ENCODE measurements around the gene GOLGA7B. TPM values are rescaled to one million over a fixed set of nuclear protein-coding genes. Genes with fewer than 3 reads are reported as not detected.

The GOLGA7B gene
- polyA plus RNA-seq, 1 experiment: not detected

DNA sequence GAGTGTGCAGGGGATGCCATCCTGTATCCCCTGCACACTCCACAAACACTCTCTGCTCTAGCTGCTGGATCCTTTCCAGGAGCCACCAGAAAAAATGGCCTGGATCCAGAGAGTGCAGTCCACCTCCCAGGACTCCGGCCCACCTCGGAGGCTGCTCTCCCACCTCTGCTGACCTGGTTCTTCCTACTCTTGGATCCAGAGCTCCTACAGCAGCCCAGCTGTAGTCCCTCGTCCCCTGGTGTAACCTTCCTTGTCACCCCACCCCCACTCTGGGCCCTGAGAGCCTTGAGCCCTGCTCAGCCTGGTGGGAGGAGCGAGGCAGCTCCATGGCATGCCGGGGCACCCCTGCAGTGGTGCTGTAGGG lies 54.4 kb downstream of the GOLGA7B start:
- Histone ChIP-seq H3K27me3 (ENCODE audit: control insufficient read depth, insufficient read depth, low read length) (peaks cover 7% of the 10 kb centered on the region), H3K9me3 (ENCODE audit: control insufficient read depth, insufficient read depth, low read length) (no peaks in the 10 kb centered on the region), H3K4me3 (ENCODE audit: low read depth, low read length) (no peak overlapping the region), H3K27ac (ENCODE audit: low read depth, low read length) (no peak overlapping the region)
- no peak for TF ChIP-seq CTCF (IDR thresholded peaks at IDR 0.05; ENCODE audit: low read depth, low read length)
- no peak for DNase-seq (ENCODE audit: low read depth, low spot score)
- ChIA-PET CTCF (no interaction called here), POLR2A (no interaction called here)

DNA sequence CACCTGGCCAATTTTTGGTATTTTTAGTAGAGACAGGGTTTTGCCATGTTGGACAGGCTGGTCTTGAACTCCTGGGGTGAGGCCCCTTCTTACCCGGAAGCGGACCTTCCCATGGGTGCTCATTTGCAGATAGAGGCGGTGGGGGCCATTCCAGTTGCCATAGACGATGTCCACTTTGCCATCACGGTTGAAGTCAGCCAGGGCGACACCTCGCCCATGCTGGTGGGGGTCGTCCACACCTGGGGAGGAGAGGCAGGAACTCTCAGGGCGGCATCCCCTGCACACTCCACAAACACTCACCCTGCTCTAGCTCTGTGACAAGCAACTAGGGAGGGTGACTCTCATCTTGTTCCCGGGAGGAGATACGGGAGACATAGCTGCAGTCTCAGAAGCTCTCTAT lies 54.9 kb downstream of the GOLGA7B start:
- no peaks in the 10 kb centered on the region for H3K9me3 ChIP-seq (ENCODE audit: control insufficient read depth, insufficient read depth, low read length)
- H3K27me3 ChIP-seq (ENCODE audit: control insufficient read depth, insufficient read depth, low read length): peaks cover 7% of the 10 kb centered on the region
- CTCF ChIA-PET: interaction anchor here (0.7 to 0.9 kb wide), 2 partner anchors 10 to 138 kb away, joined by 3 to 4 read pairs; no protein-coding TSS in a partner anchor
- TF ChIP-seq CTCF (IDR thresholded peaks at IDR 0.05; ENCODE audit: low read depth, low read length): no peak
- H3K4me3 ChIP-seq (ENCODE audit: low read depth, low read length): no peak overlapping the region
- H3K27ac ChIP-seq (ENCODE audit: low read depth, low read length): no peak overlapping the region
- no peak for DNase-seq (ENCODE audit: low read depth, low spot score)
- POLR2A ChIA-PET: no interaction called here

GRCh38 chr10:97905276-97905675 lies 55.6 kb downstream of the GOLGA7B start:
- peaks cover 7% of the 10 kb centered on the region for H3K27me3 ChIP-seq (ENCODE audit: control insufficient read depth, insufficient read depth, low read length)

GRCh38 chr10:97907211-97907610 lies 57.6 kb downstream of the GOLGA7B start:
- ChIA-PET POLR2A (no interaction called here), CTCF (interaction anchor here (0.6 kb wide), 1 partner anchor 362 kb away, joined by 9 read pairs; no protein-coding TSS in a partner anchor)
- H3K9me3 ChIP-seq (ENCODE audit: control insufficient read depth, insufficient read depth, low read length): no peaks in the 10 kb centered on the region
- peaks cover 7% of the 10 kb centered on the region for H3K27me3 ChIP-seq (ENCODE audit: control insufficient read depth, insufficient read depth, low read length)
- no peak for TF ChIP-seq CTCF (IDR thresholded peaks at IDR 0.05; ENCODE audit: low read depth, low read length)
- H3K27ac ChIP-seq (ENCODE audit: low read depth, low read length): no peak overlapping the region
- no peak overlapping the region for H3K4me3 ChIP-seq (ENCODE audit: low read depth, low read length)
- DNase-seq (ENCODE audit: low read depth, low spot score): no peak

More at GRCh38 chr10:97905276-97905675, 55.6 kb downstream of the GOLGA7B start:
- no peak overlapping the region for H3K4me3 ChIP-seq (ENCODE audit: low read depth, low read length)
- DNase-seq (ENCODE audit: low read depth, low spot score): no peak
- H3K27ac ChIP-seq (ENCODE audit: low read depth, low read length): no peak overlapping the region
- ChIA-PET CTCF (interaction anchor here (0.9 kb wide), 1 partner anchor 10 kb away, joined by 3 read pairs; no protein-coding TSS in a partner anchor), POLR2A (no interaction called here)
- no peak for TF ChIP-seq CTCF (IDR thresholded peaks at IDR 0.05; ENCODE audit: low read depth, low read length)
- H3K9me3 ChIP-seq (ENCODE audit: control insufficient read depth, insufficient read depth, low read length): no peaks in the 10 kb centered on the region

GRCh38 chr10:97907830-97908229 lies 58.2 kb downstream of the GOLGA7B start:
- Histone ChIP-seq H3K27ac (ENCODE audit: low read depth, low read length) (no peak overlapping the region), H3K4me3 (ENCODE audit: low read depth, low read length) (no peak overlapping the region), H3K9me3 (ENCODE audit: control insufficient read depth, insufficient read depth, low read length) (no peaks in the 10 kb centered on the region), H3K27me3 (ENCODE audit: control insufficient read depth, insufficient read depth, low read length) (peaks cover 3% of the 10 kb centered on the region)
- POLR2A ChIA-PET: no interaction called here
- CTCF ChIA-PET: no interaction called here
- TF ChIP-seq CTCF (IDR thresholded peaks at IDR 0.05; ENCODE audit: low read depth, low read length): no peak
- no peak for DNase-seq (ENCODE audit: low read depth, low spot score)

Measured in AG04450 (cell line).